Karpas-422 (cell line): Measurements from ENCODE around the gene DDX56. TPM values are rescaled to one million over a fixed set of nuclear protein-coding genes. Genes with fewer than 3 reads are reported as not detected.

Source experiments
- DNase-seq: peaks from one replicate; pipeline ENCODE4 v3.0.0-alpha.2; 2015
- H2AFZ ChIP-seq: fragments of 200-600 bp; sonication (generic); 2 replicates; pipeline ENCODE4 v1.6.1; 2014; ENCODE audit warnings: antibody characterized with exemption, low read length, mixed read lengths
- H3K27ac ChIP-seq: fragments of 200-600 bp; sonication (generic); 2 replicates; pipeline ENCODE4 v1.5.1; 2014; ENCODE audit warnings: mild to moderate bottlenecking, low read length, moderate library complexity
- H3K27me3 ChIP-seq: fragments of 200-600 bp; sonication (generic); 2 replicates; pipeline ENCODE4 v1.6.1; 2014; ENCODE audit warnings: low read length, mixed read lengths
- H3K36me3 ChIP-seq: fragments of 200-600 bp; sonication (generic); 2 replicates; pipeline ENCODE4 v1.6.1; 2014; ENCODE audit warnings: low read length, mixed read lengths; ENCODE audit not compliant: insufficient read depth
- H3K4me1 ChIP-seq: fragments of 200-600 bp; sonication (generic); 2 replicates; pipeline ENCODE4 v1.6.1; 2014; ENCODE audit warnings: mild to moderate bottlenecking, low read length, mixed read lengths
- H3K4me2 ChIP-seq: fragments of 200-600 bp; sonication (generic); 2 replicates; pipeline ENCODE4 v1.6.1; 2014; ENCODE audit warnings: low read length, low read depth, mild to moderate bottlenecking; ENCODE audit not compliant: poor library complexity, severe bottlenecking
- H3K4me3 ChIP-seq: fragments of 200-600 bp; sonication (generic); 2 replicates; pipeline ENCODE4 v1.5.1; 2014; ENCODE audit warnings: mild to moderate bottlenecking, antibody characterized with exemption, low read length, mixed read lengths
- H3K79me2 ChIP-seq: fragments of 200-600 bp; sonication (generic); 2 replicates; pipeline ENCODE4 v1.6.1; 2014; ENCODE audit warnings: mild to moderate bottlenecking, low read length, mixed read lengths
- H3K9ac ChIP-seq: fragments of 200-600 bp; sonication (generic); 2 replicates; pipeline ENCODE4 v1.6.0; 2014; ENCODE audit warnings: low read length
- H3K9me2 ChIP-seq: fragments of 200-600 bp; sonication (generic), shearing (Covaris generic); replicated peaks from 2 replicates; pipeline ENCODE4 v1.6.0; 2014; ENCODE audit warnings: mild to moderate bottlenecking, low read length, moderate library complexity; ENCODE audit not compliant: insufficient read depth
- H3K9me3 ChIP-seq: fragments of 300-700, 200-600 bp; sonication (generic); 2 replicates; pipeline ENCODE4 v1.6.1; 2014; ENCODE audit warnings: low read length, mixed read lengths
- H4K20me1 ChIP-seq: fragments of 200-600 bp; sonication (generic); 2 replicates; pipeline ENCODE4 v1.6.1; 2014; ENCODE audit warnings: mild to moderate bottlenecking, antibody characterized with exemption, low read length, low read depth; ENCODE audit not compliant: insufficient read depth
- total RNA-seq: library from RNA; depleted of rRNA; stranded (reverse); fragments of >200 nt; shearing (Covaris generic); gene quantifications from 2 replicates; pipeline ENCODE4 v1.2.3, GENCODE V29; 2014; ENCODE audit warnings: low replicate concordance

Gene DDX56
- total RNA-seq, 1 experiment from 2014 or later: 66.8 TPM

GRCh38 chr7:44538093-44538797, 35.5 kb downstream of the DDX56 start:
- Histone ChIP-seq H3K27me3 (no peaks in the 10 kb centered on the region), H2AFZ (no peak overlapping the region), H3K4me3 (no peak overlapping the region), H3K36me3 (no peaks in the 10 kb centered on the region), H3K4me2 (no peak overlapping the region), H3K9ac (no peak overlapping the region), H3K4me1 (no peaks in the 10 kb centered on the region), H4K20me1 (no peaks in the 10 kb centered on the region), H3K9me2 (no peaks in the 10 kb centered on the region), H3K9me3 (no peaks in the 10 kb centered on the region), H3K27ac (no peak overlapping the region), H3K79me2 (no peaks in the 10 kb centered on the region)
- no peak for DNase-seq

- DNase-seq: no peak
- H3K4me3 ChIP-seq: no peak overlapping the region
- H3K79me2 ChIP-seq: no peaks in the 10 kb centered on the region
- H3K27ac ChIP-seq: no peak overlapping the region
- H3K27me3 ChIP-seq: no peaks in the 10 kb centered on the region
- no peak overlapping the region for H3K9ac ChIP-seq
- no peaks in the 10 kb centered on the region for H3K4me1 ChIP-seq
- H3K9me2 ChIP-seq: no peaks in the 10 kb centered on the region
- H3K36me3 ChIP-seq: no peaks in the 10 kb centered on the region
- H4K20me1 ChIP-seq: no peaks in the 10 kb centered on the region
- no peak overlapping the region for H2AFZ ChIP-seq
- H3K4me2 ChIP-seq: no peak overlapping the region
- H3K9me3 ChIP-seq: no peaks in the 10 kb centered on the region
Measured at GRCh38 chr7:44537442-44537841, 36.3 kb downstream of the DDX56 start.

- H3K4me2 ChIP-seq: no peak overlapping the region
- H4K20me1 ChIP-seq: no peaks in the 10 kb centered on the region
- no peaks in the 10 kb centered on the region for H3K9me2 ChIP-seq
- H3K9me3 ChIP-seq: no peaks in the 10 kb centered on the region
- H3K36me3 ChIP-seq: no peaks in the 10 kb centered on the region
- no peaks in the 10 kb centered on the region for H3K79me2 ChIP-seq
- no peak overlapping the region for H3K9ac ChIP-seq
- no peak overlapping the region for H3K27ac ChIP-seq
- no peak overlapping the region for H3K4me3 ChIP-seq
- no peaks in the 10 kb centered on the region for H3K27me3 ChIP-seq
- DNase-seq: no peak
- no peaks in the 10 kb centered on the region for H3K4me1 ChIP-seq
- H2AFZ ChIP-seq: no peak overlapping the region
Measured at GRCh38 chr7:44536090-44536489, 37.6 kb downstream of the DDX56 start.

GRCh38 chr7:44535348-44536064, 38.2 kb downstream of the DDX56 start:
- Histone ChIP-seq H3K4me3 (no peak overlapping the region), H4K20me1 (no peaks in the 10 kb centered on the region)
- DNase-seq: no peak

GRCh38 chr7:44534501-44534900, 39.2 kb downstream of the DDX56 start:
- no peaks in the 10 kb centered on the region for H4K20me1 ChIP-seq
- no peak overlapping the region for H2AFZ ChIP-seq
- H3K27me3 ChIP-seq: no peaks in the 10 kb centered on the region
- no peaks in the 10 kb centered on the region for H3K9me2 ChIP-seq
- H3K79me2 ChIP-seq: no peaks in the 10 kb centered on the region
- no peak overlapping the region for H3K9ac ChIP-seq
- peak; percentile 89 for DNase-seq
- H3K36me3 ChIP-seq: no peaks in the 10 kb centered on the region
- H3K4me3 ChIP-seq: no peak overlapping the region
- no peak overlapping the region for H3K4me2 ChIP-seq
- no peak overlapping the region for H3K27ac ChIP-seq
- H3K4me1 ChIP-seq: no peaks in the 10 kb centered on the region
- no peaks in the 10 kb centered on the region for H3K9me3 ChIP-seq

More at GRCh38 chr7:44535348-44536064, 38.2 kb downstream of the DDX56 start:
- no peaks in the 10 kb centered on the region for H3K36me3 ChIP-seq
- no peak overlapping the region for H3K4me2 ChIP-seq
- H3K27me3 ChIP-seq: no peaks in the 10 kb centered on the region
- no peaks in the 10 kb centered on the region for H3K4me1 ChIP-seq
- no peaks in the 10 kb centered on the region for H3K9me3 ChIP-seq
- no peak overlapping the region for H3K9ac ChIP-seq
- no peaks in the 10 kb centered on the region for H3K79me2 ChIP-seq
- no peaks in the 10 kb centered on the region for H3K9me2 ChIP-seq
- no peak overlapping the region for H3K27ac ChIP-seq
- H2AFZ ChIP-seq: no peak overlapping the region

- Histone ChIP-seq H3K9me3 (no peaks in the 10 kb centered on the region), H3K36me3 (no peaks in the 10 kb centered on the region), H3K27me3 (no peaks in the 10 kb centered on the region), H4K20me1 (no peaks in the 10 kb centered on the region), H3K79me2 (no peaks in the 10 kb centered on the region), H3K4me2 (no peak overlapping the region), H2AFZ (no peak overlapping the region), H3K9ac (no peak overlapping the region), H3K9me2 (no peaks in the 10 kb centered on the region), H3K4me3 (no peak overlapping the region), H3K4me1 (no peaks in the 10 kb centered on the region), H3K27ac (no peak overlapping the region)
- DNase-seq: no peak
Measured at GRCh38 chr7:44534087-44534486, 39.6 kb downstream of the DDX56 start.

GRCh38 chr7:44533301-44534055, 40.2 kb downstream of the DDX56 start:
- H3K36me3 ChIP-seq: no peaks in the 10 kb centered on the region
- H3K9ac ChIP-seq: no peak overlapping the region

More at GRCh38 chr7:44533301-44534055, 40.2 kb downstream of the DDX56 start:
- Histone ChIP-seq H3K27ac (no peak overlapping the region), H3K79me2 (no peaks in the 10 kb centered on the region), H3K27me3 (no peaks in the 10 kb centered on the region), H3K4me1 (no peaks in the 10 kb centered on the region), H2AFZ (no peak overlapping the region), H3K4me3 (no peak overlapping the region), H4K20me1 (no peaks in the 10 kb centered on the region), H3K9me2 (no peaks in the 10 kb centered on the region), H3K9me3 (no peaks in the 10 kb centered on the region), H3K4me2 (no peak overlapping the region)
- no peak for DNase-seq
